ENCODE data around the gene FOXK2. TPM values are rescaled to one million over a fixed set of nuclear protein-coding genes. Genes with fewer than 3 reads are reported as not detected.

Gene FOXK2
- total RNA-seq, 1 donor from 2014 or later = 44.0 TPM

DNA sequence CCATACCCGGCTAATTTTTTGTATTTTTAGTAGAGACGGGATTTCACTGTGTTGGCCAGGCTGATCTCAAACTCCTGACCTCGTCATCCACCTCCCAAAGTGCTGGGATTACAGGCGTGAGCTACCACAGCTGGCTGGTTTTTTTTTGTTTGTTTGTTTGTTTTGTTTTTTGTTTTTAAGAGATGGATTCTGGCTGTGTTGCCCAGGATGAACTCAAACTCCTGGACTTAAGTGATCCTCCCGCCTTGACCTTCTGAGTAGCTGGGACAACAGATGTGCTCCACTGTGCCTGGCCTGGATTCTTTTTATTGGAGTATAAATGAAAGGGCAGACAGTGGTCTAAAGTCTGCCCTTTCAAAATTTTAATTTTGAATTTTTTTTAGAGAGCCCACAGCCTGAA, 44.7 kb downstream of the FOXK2 start:
- Histone ChIP-seq H3K36me3 (ENCODE audit: control insufficient read depth, insufficient read depth, low read length) (peaks cover 21% of the 10 kb centered on the region), H3K27me3 (ENCODE audit: control insufficient read depth, insufficient read depth, low read length) (no peaks in the 10 kb centered on the region), H3K4me3 (ENCODE audit: low read depth, low read length) (no peak overlapping the region)
- no peak for TF ChIP-seq CTCF (IDR thresholded peaks at IDR 0.05; ENCODE audit: insufficient read depth, low read length, severe bottlenecking)
- DNase-seq (ENCODE audit: low read depth) (no peak), FAIRE-seq (no peak)

DNA sequence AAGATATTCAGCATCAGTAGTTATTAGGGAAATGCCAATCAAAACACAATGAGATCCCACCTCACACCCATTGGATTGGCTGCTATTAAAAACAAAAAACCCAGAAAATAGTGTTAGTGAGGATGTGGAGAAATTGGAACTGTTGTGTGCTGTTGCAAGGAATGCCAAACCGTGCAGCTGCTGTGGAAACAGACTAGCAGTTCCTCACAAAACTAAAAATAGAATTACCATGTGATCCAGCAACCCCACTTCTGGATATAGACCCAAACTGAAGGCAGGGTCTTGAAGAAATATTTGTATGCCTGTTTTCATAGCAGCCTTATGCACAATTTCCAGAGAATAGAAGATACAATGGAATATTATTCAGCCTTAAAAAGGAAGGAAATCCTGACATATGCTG, 46.0 kb downstream of the FOXK2 start:
- no peaks in the 10 kb centered on the region for H3K27me3 ChIP-seq (ENCODE audit: control insufficient read depth, insufficient read depth, low read length)
- TF ChIP-seq CTCF (IDR thresholded peaks at IDR 0.05; ENCODE audit: insufficient read depth, low read length, severe bottlenecking) = no peak
- no peak overlapping the region for H3K4me3 ChIP-seq (ENCODE audit: low read depth, low read length)
- H3K36me3 ChIP-seq (ENCODE audit: control insufficient read depth, insufficient read depth, low read length) = peaks cover 24% of the 10 kb centered on the region
- no peak for FAIRE-seq
- DNase-seq (ENCODE audit: low read depth) = no peak

DNA sequence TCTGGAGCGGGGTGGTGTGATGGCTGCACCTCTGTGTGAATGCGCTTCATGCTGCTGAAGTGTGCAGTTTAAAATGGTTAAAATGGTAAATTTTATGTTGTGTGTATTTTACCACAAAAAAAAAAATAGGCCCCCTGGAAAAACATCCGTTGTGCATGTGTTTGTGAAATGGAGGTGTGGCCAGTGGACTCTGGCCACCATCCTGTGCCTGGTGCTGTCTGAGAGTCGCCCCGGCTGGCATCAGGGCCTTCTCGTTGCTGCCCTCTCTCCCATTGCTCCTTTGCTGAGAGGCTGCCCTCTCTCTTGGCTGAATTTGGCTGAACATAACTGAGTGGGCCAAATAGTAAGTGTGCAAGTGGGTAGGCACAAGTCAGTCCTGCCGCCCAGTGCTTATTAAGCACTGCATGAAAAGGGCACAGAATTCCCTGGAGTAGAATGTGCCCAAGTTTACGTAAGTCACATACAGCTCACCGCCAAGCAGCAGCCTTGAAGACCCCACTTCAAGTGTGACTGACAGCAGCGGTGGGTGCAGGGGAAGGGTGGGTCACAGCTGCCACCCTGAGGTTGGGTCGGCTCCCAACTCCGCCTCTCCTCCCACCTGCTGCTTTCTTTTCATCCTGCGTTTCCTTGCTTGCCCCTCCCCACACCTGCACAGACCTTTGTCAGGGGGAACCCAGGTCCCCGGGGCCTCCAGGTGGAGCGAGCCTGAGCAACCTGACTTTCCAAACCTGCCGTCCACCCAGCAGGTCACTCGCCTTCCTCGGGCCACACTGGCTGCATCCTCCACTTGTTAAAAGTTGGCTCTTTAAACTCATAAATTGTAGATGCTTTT, 46.8 kb downstream of the FOXK2 start:
- Histone ChIP-seq H3K27me3 (ENCODE audit: control insufficient read depth, insufficient read depth, low read length) (no peaks in the 10 kb centered on the region), H3K36me3 (ENCODE audit: control insufficient read depth, insufficient read depth, low read length) (peaks cover 28% of the 10 kb centered on the region), H3K4me3 (ENCODE audit: low read depth, low read length) (no peak overlapping the region)
- no peak for DNase-seq (ENCODE audit: low read depth)
- TF ChIP-seq CTCF (IDR thresholded peaks at IDR 0.05; ENCODE audit: insufficient read depth, low read length, severe bottlenecking) = no peak
- no peak for FAIRE-seq

DNA sequence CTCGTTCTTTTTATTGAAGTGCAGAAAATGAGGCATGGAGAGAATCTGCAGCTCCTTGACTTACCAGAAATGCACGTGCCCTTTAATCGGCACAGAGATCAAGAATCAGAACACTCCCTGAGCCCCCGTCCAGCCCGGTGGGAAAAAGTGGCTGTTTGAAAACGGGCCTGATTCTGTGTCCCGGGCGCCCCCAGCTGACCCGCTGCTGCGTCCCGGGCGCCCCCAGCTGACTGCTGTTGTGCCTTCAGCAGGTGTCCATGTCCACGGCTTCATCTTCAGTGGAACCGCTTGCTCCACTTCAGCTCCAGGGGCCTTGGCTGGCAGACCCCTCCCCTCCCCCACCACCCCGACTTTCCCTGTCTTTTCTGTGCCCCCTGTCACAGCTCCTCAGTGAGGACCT, 47.8 kb downstream of the FOXK2 start:
- FAIRE-seq (no peak), DNase-seq (ENCODE audit: low read depth) (no peak)
- no peak for TF ChIP-seq CTCF (IDR thresholded peaks at IDR 0.05; ENCODE audit: insufficient read depth, low read length, severe bottlenecking)
- H3K4me3 ChIP-seq (ENCODE audit: low read depth, low read length) = no peak overlapping the region
- no peaks in the 10 kb centered on the region for H3K27me3 ChIP-seq (ENCODE audit: control insufficient read depth, insufficient read depth, low read length)
- peaks cover 33% of the 10 kb centered on the region for H3K36me3 ChIP-seq (ENCODE audit: control insufficient read depth, insufficient read depth, low read length)

GRCh38 chr17:82568997-82569393, 49.5 kb downstream of the FOXK2 start:
- Histone ChIP-seq H3K36me3 (ENCODE audit: control insufficient read depth, insufficient read depth, low read length) (peaks cover 34% of the 10 kb centered on the region), H3K27me3 (ENCODE audit: control insufficient read depth, insufficient read depth, low read length) (no peaks in the 10 kb centered on the region), H3K4me3 (ENCODE audit: low read depth, low read length) (no peak overlapping the region)
- no peak for TF ChIP-seq CTCF (IDR thresholded peaks at IDR 0.05; ENCODE audit: insufficient read depth, low read length, severe bottlenecking)
- FAIRE-seq = no peak
- DNase-seq (ENCODE audit: low read depth) = no peak

- FAIRE-seq (no peak), DNase-seq (ENCODE audit: low read depth) (no peak)
- Histone ChIP-seq H3K36me3 (ENCODE audit: control insufficient read depth, insufficient read depth, low read length) (peaks cover 35% of the 10 kb centered on the region), H3K27me3 (ENCODE audit: control insufficient read depth, insufficient read depth, low read length) (no peaks in the 10 kb centered on the region), H3K4me3 (ENCODE audit: low read depth, low read length) (no peak overlapping the region)
- TF ChIP-seq CTCF (IDR thresholded peaks at IDR 0.05; ENCODE audit: insufficient read depth, low read length, severe bottlenecking) = no peak
Observed at GRCh38 chr17:82569621-82570020, 50.1 kb downstream of the FOXK2 start.

Measured in bronchial epithelial cell (primary cell).